Prostate gland (tissue), 2 donors: ENCODE measurements around the gene MAP3K6. TPM values are rescaled to one million over a fixed set of nuclear protein-coding genes. Genes with fewer than 3 reads are reported as not detected.

Source experiments
- DNase-seq: peaks from one replicate; pipeline ENCODE4 v3.0.0-alpha.2; 2019; ENCODE audit warnings: low spot score
- H3K27ac ChIP-seq, 2 donors: fragments of 200-600 bp; sonication (generic); 2 replicates each; pipeline ENCODE4 v1.5.1; 2017 to 2019
- H3K27me3 ChIP-seq: fragments of 200-600 bp; sonication (generic); replicated peaks from 2 replicates; pipeline ENCODE4 v1.5.1; 2019; ENCODE audit not compliant: insufficient read depth
- H3K36me3 ChIP-seq, 2 donors: fragments of 200-600 bp; sonication (generic); 1 replicate in 1 of 2; 2 replicates in 1 of 2; pipeline versions ENCODE4 v1.5.1 to v1.8.1; 2017 to 2019
- H3K4me1 ChIP-seq: fragments of 200-600 bp; sonication (generic); replicated peaks from 2 replicates; pipeline ENCODE4 v1.5.1; 2019
- H3K4me3 ChIP-seq, 2 donors: fragments of 200-600 bp; sonication (generic); 2 replicates each; pipeline ENCODE4 v1.5.1; 2017 to 2019
- H3K9me3 ChIP-seq: fragments of 200-600 bp; sonication (generic); 2 replicates; pipeline ENCODE4 v1.5.1; 2017
- CTCF ChIP-seq, 4 experiments: fragments of 200-600 bp in 2 of 4; fragments of 450-650 bp in 2 of 4; sonication (generic) in 2 of 4; IDR thresholded peaks; 1 replicate in 3 of 4; 2 replicates in 1 of 4; pipeline ENCODE4 v1.5.1; 2016 to 2019; ENCODE audit warnings: antibody characterized with exemption in 4 of 4, mild to moderate bottlenecking in 2 of 4, moderate library complexity in 2 of 4
- POLR2A ChIP-seq: fragments of 450-650 bp; IDR thresholded peaks from one replicate; pipeline ENCODE4 v1.6.1; 2016; ENCODE audit warnings: antibody characterized with exemption, mild to moderate bottlenecking
- POLR2AphosphoS5 ChIP-seq: sonication (generic); formaldehyde crosslinking; IDR thresholded peaks from one replicate; pipeline ENCODE4 v1.6.1; 2017; ENCODE audit warnings: antibody characterized with exemption
- WGBS: methylation state at CpG from one replicate; pipeline ENCODE4 v1.1.5; 2018; 5-methylcytosine and 5-hydroxymethylcytosine counted together
- intact Hi-C: fragments of 100-400 bp; cut with DNase I; formaldehyde crosslinking; loops from one replicate; pipeline ENCODE4 v1.14.2; 2022
- total RNA-seq, 2 donors: library from RNA; depleted of rRNA; stranded (reverse); fragments of >200 nt; gene quantifications; one replicate each; pipeline ENCODE4 v1.1.0, GENCODE V29; 2016

Gene MAP3K6
- total RNA-seq, 2 donors from 2014 or later, result 38.6 to 60.7 TPM

- H3K36me3 ChIP-seq, result peaks cover 0 to under 1% of the 10 kb centered on the region in 2 donors
- 21% methylated on average over 83 of the region's 84 CpGs for WGBS
- peak; percentile 73 for DNase-seq
- H3K4me1 ChIP-seq, result peaks cover 5% of the 10 kb centered on the region
- intact Hi-C loops, result loop anchor here (10.0 kb wide), 1 partner anchor 45 kb away; no protein-coding TSS in a partner anchor
- no peaks in the 10 kb centered on the region for H3K9me3 ChIP-seq
- peak overlapping the region; percentile 43 to 52 for H3K4me3 ChIP-seq
- H3K27me3 ChIP-seq, result no peaks in the 10 kb centered on the region
- TF ChIP-seq CTCF (IDR thresholded peaks at IDR 0.05) (peak in 1 of 4 experiments; percentile 29), POLR2AphosphoS5 (no peak), POLR2A (peak; percentile 18)
- peak overlapping the region; percentile 76 to 80 for H3K27ac ChIP-seq
Measured at GRCh38 chr1:27349784-27350662, 16.7 kb downstream of the MAP3K6 start.

- Histone ChIP-seq H3K36me3 (no peaks in the 10 kb centered on the region), H3K27me3 (no peaks in the 10 kb centered on the region), H3K9me3 (no peaks in the 10 kb centered on the region), H3K27ac (peak overlapping the region; percentile 76 to 80), H3K4me3 (peak overlapping the region; percentile 43 to 52), H3K4me1 (peaks cover 5% of the 10 kb centered on the region)
- intact Hi-C loops, result no loop called here
- 24% methylated on average over 40 of the region's 51 CpGs for WGBS
- DNase-seq, result peak; percentile 90
- TF ChIP-seq POLR2AphosphoS5 (peak; percentile 75), CTCF (IDR thresholded peaks at IDR 0.05) (no peak), POLR2A (peak; percentile 46)
Measured at GRCh38 chr1:27348861-27349783, 17.6 kb downstream of the MAP3K6 start.

- Histone ChIP-seq H3K4me1 (peaks cover 5% of the 10 kb centered on the region), H3K27me3 (no peaks in the 10 kb centered on the region), H3K4me3 (no peak overlapping the region), H3K9me3 (no peaks in the 10 kb centered on the region), H3K27ac (peak overlapping the region in 1 of 2 donors; percentile 28), H3K36me3 (no peaks in the 10 kb centered on the region)
- intact Hi-C loops, result no loop called here
- no peak for TF ChIP-seq POLR2AphosphoS5
- no peak for TF ChIP-seq CTCF (IDR thresholded peaks at IDR 0.05)
- no peak for TF ChIP-seq POLR2A
- 86% methylated on average over 14 of the region's 14 CpGs for WGBS
- DNase-seq, result no peak
Measured at GRCh38 chr1:27346991-27347624, 19.7 kb downstream of the MAP3K6 start.

GRCh38 chr1:27346357-27346756 lies 20.4 kb downstream of the MAP3K6 start:
- TF ChIP-seq POLR2AphosphoS5 (no peak), CTCF (IDR thresholded peaks at IDR 0.05) (no peak), POLR2A (no peak)
- intact Hi-C loops, result no loop called here
- H3K36me3 ChIP-seq, result no peaks in the 10 kb centered on the region
- 90% methylated on average over 8 of the region's 8 CpGs for WGBS
- H3K9me3 ChIP-seq, result no peaks in the 10 kb centered on the region
- peaks cover 5% of the 10 kb centered on the region for H3K4me1 ChIP-seq
- no peak overlapping the region for H3K4me3 ChIP-seq
- H3K27ac ChIP-seq, result no peak overlapping the region
- DNase-seq, result no peak
- H3K27me3 ChIP-seq, result no peaks in the 10 kb centered on the region
